OCI-LY7 (cell line): ENCODE results near the gene ADGRF4.

ENCODE experiments used
- CTCF ChIP-seq: fragments of 200-600 bp; sonication (generic); conservative IDR thresholded peaks from 2 replicates; pipeline ENCODE4 v1.5.1; 2014; ENCODE audit warnings: mild to moderate bottlenecking, antibody characterized with exemption, low read length, moderate library complexity, mixed read lengths
- EZH2phosphoT487 ChIP-seq: fragments of 200-600 bp; sonication (generic); IDR thresholded peaks from 2 replicates; pipeline ENCODE4 v1.6.1; 2018; ENCODE audit warnings: low read depth, borderline replicate concordance, mild to moderate bottlenecking, mixed run types, antibody characterized with exemption, low read length, moderate library complexity, mixed read lengths

GRCh38 chr6:47670851-47671250 lies 27.5 kb upstream of the ADGRF4 start:
- no peak for TF ChIP-seq CTCF
- no peak for TF ChIP-seq EZH2phosphoT487
